Activated T-cell treated with anti-CD3 and anti-CD28 coated beads, Interleukin-2, amount 50 U/mL, for 24 hours (primary cell): ENCODE results near the gene USP36.
"Not testable (repeated sequence)": the region's sequence is repeated elsewhere in the genome, so short reads cannot be mapped to it uniquely, and the experiment has no call there.

Experiments used
- DNase-seq: peaks from one replicate; pipeline ENCODE4 v3.0.0-alpha.2; 2020
- H3K27ac Mint-ChIP-seq: 2 replicates; pipeline ENCODE4 v1.8.0; 2020; ENCODE audit warnings: mild to moderate bottlenecking, mixed read lengths
- H3K27me3 Mint-ChIP-seq: 2 replicates; pipeline ENCODE4 v1.8.0; 2020; ENCODE audit warnings: mixed read lengths
- H3K36me3 Mint-ChIP-seq: 2 replicates; pipeline ENCODE4 v1.8.0; 2020; ENCODE audit warnings: low read depth, mixed read lengths
- H3K4me1 Mint-ChIP-seq: 2 replicates; pipeline ENCODE4 v1.8.0; 2020; ENCODE audit warnings: low read depth, mixed read lengths
- H3K4me3 Mint-ChIP-seq: 2 replicates; pipeline ENCODE4 v1.8.0; 2020; ENCODE audit warnings: mild to moderate bottlenecking, moderate library complexity, mixed read lengths
- H3K9me3 Mint-ChIP-seq: 2 replicates; pipeline ENCODE4 v1.8.0; 2020; ENCODE audit warnings: mixed read lengths

The USP36 gene

GRCh38 chr17:78840780-78841611 lies at the start of gene USP36:
USP36 (minus strand) TSS chr17:78840814; CDS start chr17:78836363, 4,451 bp downstream.
- peak; percentile 100 for DNase-seq
- peak within 1 kb of the TSS; percentile 97 for H3K27ac Mint-ChIP-seq

GRCh38 chr17:78890096-78890495 lies 49.5 kb upstream of the USP36 start:
- not testable (repeated sequence) for H3K4me3 Mint-ChIP-seq, H3K36me3 Mint-ChIP-seq, DNase-seq, H3K27me3 Mint-ChIP-seq, H3K9me3 Mint-ChIP-seq
- peaks cover 32% of the 10 kb centered on the region for H3K4me1 Mint-ChIP-seq
- peak overlapping the region; percentile 75 for H3K27ac Mint-ChIP-seq

More at GRCh38 chr17:78840780-78841611, at the start of gene USP36:
- Mint-ChIP-seq H3K9me3 (no peaks in the 10 kb centered on the region), H3K36me3 (peaks cover 39% of the 10 kb centered on the region), H3K4me1 (peaks cover 52% of the 10 kb centered on the region), H3K4me3 (peak within 1 kb of the TSS; percentile 93), H3K27me3 (no peaks in the 10 kb centered on the region)

GRCh38 chr17:78889531-78889930 lies 48.9 kb upstream of the USP36 start:
- no peaks in the 10 kb centered on the region for H3K9me3 Mint-ChIP-seq
- no peak for DNase-seq
- H3K4me3 Mint-ChIP-seq, result no peak overlapping the region
- peaks cover 32% of the 10 kb centered on the region for H3K4me1 Mint-ChIP-seq
- no peaks in the 10 kb centered on the region for H3K36me3 Mint-ChIP-seq
- H3K27ac Mint-ChIP-seq, result no peak overlapping the region
- H3K27me3 Mint-ChIP-seq, result no peaks in the 10 kb centered on the region

GRCh38 chr17:78888941-78889518 lies 48.4 kb upstream of the USP36 start:
- H3K4me1 Mint-ChIP-seq, result peaks cover 32% of the 10 kb centered on the region
- no peak overlapping the region for H3K4me3 Mint-ChIP-seq
- no peaks in the 10 kb centered on the region for H3K9me3 Mint-ChIP-seq
- H3K27ac Mint-ChIP-seq, result peak overlapping the region; percentile 5
- no peaks in the 10 kb centered on the region for H3K36me3 Mint-ChIP-seq
- no peak for DNase-seq
- no peaks in the 10 kb centered on the region for H3K27me3 Mint-ChIP-seq

GRCh38 chr17:78886954-78887353 lies 46.3 kb upstream of the USP36 start:
- no peak overlapping the region for H3K27ac Mint-ChIP-seq
- H3K27me3 Mint-ChIP-seq, result no peaks in the 10 kb centered on the region
- H3K4me1 Mint-ChIP-seq, result peaks cover 42% of the 10 kb centered on the region
- H3K4me3 Mint-ChIP-seq, result no peak overlapping the region
- H3K9me3 Mint-ChIP-seq, result no peaks in the 10 kb centered on the region
- no peak for DNase-seq
- H3K36me3 Mint-ChIP-seq, result no peaks in the 10 kb centered on the region

GRCh38 chr17:78885956-78886355 lies 45.3 kb upstream of the USP36 start:
- Mint-ChIP-seq H3K4me3 (no peak overlapping the region), H3K27me3 (no peaks in the 10 kb centered on the region), H3K27ac (no peak overlapping the region), H3K9me3 (no peaks in the 10 kb centered on the region), H3K4me1 (peaks cover 32% of the 10 kb centered on the region), H3K36me3 (no peaks in the 10 kb centered on the region)
- no peak for DNase-seq

- Mint-ChIP-seq H3K4me3 (no peak overlapping the region), H3K27ac (no peak overlapping the region), H3K4me1 (peaks cover 27% of the 10 kb centered on the region), H3K9me3 (no peaks in the 10 kb centered on the region), H3K27me3 (peaks cover 1% of the 10 kb centered on the region), H3K36me3 (no peaks in the 10 kb centered on the region)
- DNase-seq, result no peak
These were observed 44.5 kb upstream of the USP36 start for GRCh38 chr17:78884876-78885667.

- H3K9me3 Mint-ChIP-seq, result no peaks in the 10 kb centered on the region
These were observed 43.7 kb upstream of the USP36 start for GRCh38 chr17:78884148-78884825.

GRCh38 chr17:78883533-78884131 lies 43.0 kb upstream of the USP36 start:
- no peak for DNase-seq
- H3K27me3 Mint-ChIP-seq, result peaks cover 7% of the 10 kb centered on the region
- no peak overlapping the region for H3K4me3 Mint-ChIP-seq
- no peak overlapping the region for H3K27ac Mint-ChIP-seq
- peaks cover 26% of the 10 kb centered on the region for H3K4me1 Mint-ChIP-seq
- H3K9me3 Mint-ChIP-seq, result no peaks in the 10 kb centered on the region
- H3K36me3 Mint-ChIP-seq, result no peaks in the 10 kb centered on the region

More at GRCh38 chr17:78884148-78884825, 43.7 kb upstream of the USP36 start:
- Mint-ChIP-seq H3K4me1 (peaks cover 26% of the 10 kb centered on the region), H3K36me3 (no peaks in the 10 kb centered on the region), H3K27ac (no peak overlapping the region), H3K27me3 (peaks cover 3% of the 10 kb centered on the region), H3K4me3 (no peak overlapping the region)
- no peak for DNase-seq

- DNase-seq, result no peak
- H3K36me3 Mint-ChIP-seq, result no peaks in the 10 kb centered on the region
- no peak overlapping the region for H3K4me3 Mint-ChIP-seq
- peaks cover 7% of the 10 kb centered on the region for H3K27me3 Mint-ChIP-seq
- peaks cover 25% of the 10 kb centered on the region for H3K4me1 Mint-ChIP-seq
- no peaks in the 10 kb centered on the region for H3K9me3 Mint-ChIP-seq
- H3K27ac Mint-ChIP-seq, result peak overlapping the region; percentile 32
These were observed 42.5 kb upstream of the USP36 start for GRCh38 chr17:78883089-78883532.

GRCh38 chr17:78882540-78883088 lies 42.0 kb upstream of the USP36 start:
- no peak overlapping the region for H3K27ac Mint-ChIP-seq
- no peaks in the 10 kb centered on the region for H3K36me3 Mint-ChIP-seq

GRCh38 chr17:78879635-78880186 lies 39.1 kb upstream of the USP36 start:
- H3K36me3 Mint-ChIP-seq, result no peaks in the 10 kb centered on the region
- H3K9me3 Mint-ChIP-seq, result no peaks in the 10 kb centered on the region
- peak overlapping the region; percentile 61 for H3K27ac Mint-ChIP-seq
- peak overlapping the region; percentile 31 for H3K4me3 Mint-ChIP-seq
- H3K27me3 Mint-ChIP-seq, result peaks cover 7% of the 10 kb centered on the region
- DNase-seq, result no peak
- H3K4me1 Mint-ChIP-seq, result peaks cover 25% of the 10 kb centered on the region

More at GRCh38 chr17:78882540-78883088, 42.0 kb upstream of the USP36 start:
- peaks cover 7% of the 10 kb centered on the region for H3K27me3 Mint-ChIP-seq
- peaks cover 25% of the 10 kb centered on the region for H3K4me1 Mint-ChIP-seq
- no peak for DNase-seq
- H3K9me3 Mint-ChIP-seq, result no peaks in the 10 kb centered on the region
- H3K4me3 Mint-ChIP-seq, result no peak overlapping the region

GRCh38 chr17:78878871-78879527 lies 38.4 kb upstream of the USP36 start:
- H3K36me3 Mint-ChIP-seq, result no peaks in the 10 kb centered on the region
- no peaks in the 10 kb centered on the region for H3K9me3 Mint-ChIP-seq
- no peak for DNase-seq
- peak overlapping the region; percentile 31 for H3K4me3 Mint-ChIP-seq
- H3K27ac Mint-ChIP-seq, result no peak overlapping the region
- peaks cover 7% of the 10 kb centered on the region for H3K27me3 Mint-ChIP-seq
- H3K4me1 Mint-ChIP-seq, result peaks cover 25% of the 10 kb centered on the region
